MM.1S (cell line): Measurements from ENCODE around the gene TMEM43.

Source experiments
- CTCF ChIP-seq: fragments of 300-600 bp; sonication (generic); IDR thresholded peaks from 2 replicates; pipeline ENCODE4 v1.5.1; 2016; ENCODE audit warnings: antibody characterized with exemption, low read length, mixed read lengths
- EZH2 ChIP-seq: fragments of 300-600 bp; sonication (generic); optimal IDR thresholded peaks from 2 replicates; pipeline ENCODE3; 2017; ENCODE audit warnings: low read depth, mild to moderate bottlenecking, antibody characterized with exemption, low read length, mixed read lengths
- EZH2phosphoT487 ChIP-seq: fragments of 300-600 bp; sonication (generic); IDR thresholded peaks from 2 replicates; pipeline ENCODE4 v1.6.1; 2018; ENCODE audit warnings: antibody characterized with exemption, low read length

- TF ChIP-seq CTCF (peak; percentile 18), EZH2phosphoT487 (no peak), EZH2 (no peak)
Measured at GRCh38 chr3:14123308-14124222, 1.3 kb upstream of the TMEM43 start.
